Prostate gland (tissue), 2 donors: Measurements from ENCODE around the gene NEDD4.

Experiments used
- POLR2A ChIP-seq: fragments of 450-650 bp; IDR thresholded peaks from one replicate; pipeline ENCODE4 v1.6.1; 2016; ENCODE audit warnings: antibody characterized with exemption, mild to moderate bottlenecking
- TF ChIP-seq, protein P1 (sequence below), 4 experiments: fragments of 200-600 bp in 2 of 4; fragments of 450-650 bp in 2 of 4; sonication (generic) in 2 of 4; IDR thresholded peaks; 1 replicate in 3 of 4; 2 replicates in 1 of 4; pipeline ENCODE4 v1.5.1; 2016 to 2019; ENCODE audit warnings: antibody characterized with exemption in 4 of 4, mild to moderate bottlenecking in 2 of 4, moderate library complexity in 2 of 4

- no peak for TF ChIP-seq POLR2A
- TF ChIP-seq, protein P1, sequence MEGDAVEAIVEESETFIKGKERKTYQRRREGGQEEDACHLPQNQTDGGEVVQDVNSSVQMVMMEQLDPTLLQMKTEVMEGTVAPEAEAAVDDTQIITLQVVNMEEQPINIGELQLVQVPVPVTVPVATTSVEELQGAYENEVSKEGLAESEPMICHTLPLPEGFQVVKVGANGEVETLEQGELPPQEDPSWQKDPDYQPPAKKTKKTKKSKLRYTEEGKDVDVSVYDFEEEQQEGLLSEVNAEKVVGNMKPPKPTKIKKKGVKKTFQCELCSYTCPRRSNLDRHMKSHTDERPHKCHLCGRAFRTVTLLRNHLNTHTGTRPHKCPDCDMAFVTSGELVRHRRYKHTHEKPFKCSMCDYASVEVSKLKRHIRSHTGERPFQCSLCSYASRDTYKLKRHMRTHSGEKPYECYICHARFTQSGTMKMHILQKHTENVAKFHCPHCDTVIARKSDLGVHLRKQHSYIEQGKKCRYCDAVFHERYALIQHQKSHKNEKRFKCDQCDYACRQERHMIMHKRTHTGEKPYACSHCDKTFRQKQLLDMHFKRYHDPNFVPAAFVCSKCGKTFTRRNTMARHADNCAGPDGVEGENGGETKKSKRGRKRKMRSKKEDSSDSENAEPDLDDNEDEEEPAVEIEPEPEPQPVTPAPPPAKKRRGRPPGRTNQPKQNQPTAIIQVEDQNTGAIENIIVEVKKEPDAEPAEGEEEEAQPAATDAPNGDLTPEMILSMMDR (IDR thresholded peaks at IDR 0.05), result no peak
These were observed 38.4 kb upstream of the NEDD4 start for GRCh38 chr15:56031836-56032235.
